ENCODE measurements around the gene PAMR1. TPM values are rescaled to one million over a fixed set of nuclear protein-coding genes. Genes with fewer than 3 reads are reported as not detected.

Gene PAMR1
- total RNA-seq, 1 experiment from 2014 or later, result 1.1 TPM

- no peaks in the 10 kb centered on the region for H3K4me1 ChIP-seq (replicated peaks; ENCODE audit: insufficient read depth)
- no peak for TF ChIP-seq EZH2 (IDR thresholded peaks at IDR 0.05; ENCODE audit: low read depth)
- no peak for TF ChIP-seq CTCF (conservative IDR thresholded peaks at IDR 0.05)
- ChIA-PET POLR2A (ENCODE audit: unreplicated experiment) (no interaction called here), CTCF (no interaction called here)
- no peaks in the 10 kb centered on the region for H4K20me1 ChIP-seq (ENCODE audit: insufficient read depth)
- H3K9me3 ChIP-seq (ENCODE audit: insufficient read depth, low read depth), result no peaks in the 10 kb centered on the region
- H3K79me2 ChIP-seq (ENCODE audit: low read depth), result no peaks in the 10 kb centered on the region
- H3K27me3 ChIP-seq (ENCODE audit: insufficient read depth, low read depth), result peaks cover 50% of the 10 kb centered on the region
- intact Hi-C loops (cut with micrococcal nuclease; ENCODE audit: unreplicated experiment), result no loop called here
- no peaks in the 10 kb centered on the region for H3F3A ChIP-seq (ENCODE audit: insufficient read depth, low read depth)
- H3K4me2 ChIP-seq, result no peak overlapping the region
- H3K4me3 ChIP-seq, result no peak overlapping the region
- DNase-seq, result peak in 1 of 2 experiments; percentile 25
- H2AFZ ChIP-seq, result no peak overlapping the region
- no TSS peak for BruUV-seq (replicated peaks)
- no peaks in the 10 kb centered on the region for H3K9me2 ChIP-seq (ENCODE audit: insufficient read depth)
- no peaks in the 10 kb centered on the region for H3K36me3 ChIP-seq (ENCODE audit: low read depth)
- no peak overlapping the region for H3K27ac ChIP-seq
Measured at GRCh38 chr11:35515224-35515623, 10.2 kb downstream of the PAMR1 start.

- Histone ChIP-seq H2AFZ (no peak overlapping the region), H3K4me2 (no peak overlapping the region), H3K27ac (no peak overlapping the region), H3K9me2 (ENCODE audit: insufficient read depth) (no peaks in the 10 kb centered on the region), H3K4me1 (replicated peaks; ENCODE audit: insufficient read depth) (no peaks in the 10 kb centered on the region), H3K79me2 (ENCODE audit: low read depth) (no peaks in the 10 kb centered on the region), H4K20me1 (ENCODE audit: insufficient read depth) (no peaks in the 10 kb centered on the region), H3K4me3 (no peak overlapping the region), H3K9me3 (ENCODE audit: insufficient read depth, low read depth) (no peaks in the 10 kb centered on the region), H3F3A (ENCODE audit: insufficient read depth, low read depth) (no peaks in the 10 kb centered on the region), H3K27me3 (ENCODE audit: insufficient read depth, low read depth) (peaks cover 42% of the 10 kb centered on the region), H3K36me3 (ENCODE audit: low read depth) (no peaks in the 10 kb centered on the region)
- ChIA-PET POLR2A (ENCODE audit: unreplicated experiment) (no interaction called here), CTCF (no interaction called here)
- intact Hi-C loops (cut with micrococcal nuclease; ENCODE audit: unreplicated experiment), result no loop called here
- DNase-seq, result no peak
- TF ChIP-seq CTCF (conservative IDR thresholded peaks at IDR 0.05), result no peak
- TF ChIP-seq EZH2 (IDR thresholded peaks at IDR 0.05; ENCODE audit: low read depth), result no peak
- no TSS peak for BruUV-seq (replicated peaks)
Measured at GRCh38 chr11:35514481-35514880, 10.9 kb downstream of the PAMR1 start.

- Histone ChIP-seq H3K36me3 (ENCODE audit: low read depth) (no peaks in the 10 kb centered on the region), H3K4me3 (no peak overlapping the region), H3K27ac (no peak overlapping the region), H3F3A (ENCODE audit: insufficient read depth, low read depth) (no peaks in the 10 kb centered on the region), H4K20me1 (ENCODE audit: insufficient read depth) (no peaks in the 10 kb centered on the region), H3K4me1 (replicated peaks; ENCODE audit: insufficient read depth) (no peaks in the 10 kb centered on the region), H3K79me2 (ENCODE audit: low read depth) (no peaks in the 10 kb centered on the region), H3K9me2 (ENCODE audit: insufficient read depth) (no peaks in the 10 kb centered on the region), H3K4me2 (no peak overlapping the region), H3K9me3 (ENCODE audit: insufficient read depth, low read depth) (peaks cover 3% of the 10 kb centered on the region), H2AFZ (no peak overlapping the region), H3K27me3 (ENCODE audit: insufficient read depth, low read depth) (peaks cover 16% of the 10 kb centered on the region; the same call in 1 of the 2 replicates)
- POLR2A ChIA-PET (ENCODE audit: unreplicated experiment), result no interaction called here
- DNase-seq, result peak in 1 of 2 experiments; percentile 13
- intact Hi-C loops (cut with micrococcal nuclease; ENCODE audit: unreplicated experiment), result no loop called here
- BruUV-seq (replicated peaks), result no TSS peak
- TF ChIP-seq EZH2 (IDR thresholded peaks at IDR 0.05; ENCODE audit: low read depth) (no peak), CTCF (conservative IDR thresholded peaks at IDR 0.05) (no peak)
- CTCF ChIA-PET, result no interaction called here
Measured at GRCh38 chr11:35511666-35512065, 13.8 kb downstream of the PAMR1 start.
